GM19043 (cell line): Measurements from ENCODE around the gene CCL7.

Experiments used
- ATAC-seq: cut with Tn5 transposase; IDR thresholded peaks from one replicate; pipeline ENCODE4 v1.9.1; 2021; ENCODE audit warnings: low read depth; ENCODE audit not compliant: unreplicated experiment

CCL7 gene

DNA sequence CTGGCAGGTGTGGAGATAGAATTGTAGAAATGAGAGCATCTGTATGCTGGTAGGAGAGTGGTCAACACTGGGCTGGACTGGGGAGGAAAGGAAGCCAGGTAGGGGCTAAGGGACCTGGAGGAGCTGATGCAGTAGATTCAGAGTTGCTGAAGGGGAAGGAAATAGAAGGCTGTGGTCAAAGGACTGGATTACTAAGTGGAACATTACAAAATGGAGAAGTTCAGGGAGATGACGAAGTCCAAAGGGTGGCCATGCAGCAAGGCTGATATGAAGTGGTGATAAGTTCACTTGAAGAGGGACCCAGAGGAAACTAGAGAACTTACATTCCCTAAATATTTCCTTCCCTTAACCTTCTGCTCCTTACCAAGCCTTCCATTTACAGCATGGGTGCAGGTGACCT lies 23.6 kb upstream of the CCL7 start:
- no peak for ATAC-seq

DNA sequence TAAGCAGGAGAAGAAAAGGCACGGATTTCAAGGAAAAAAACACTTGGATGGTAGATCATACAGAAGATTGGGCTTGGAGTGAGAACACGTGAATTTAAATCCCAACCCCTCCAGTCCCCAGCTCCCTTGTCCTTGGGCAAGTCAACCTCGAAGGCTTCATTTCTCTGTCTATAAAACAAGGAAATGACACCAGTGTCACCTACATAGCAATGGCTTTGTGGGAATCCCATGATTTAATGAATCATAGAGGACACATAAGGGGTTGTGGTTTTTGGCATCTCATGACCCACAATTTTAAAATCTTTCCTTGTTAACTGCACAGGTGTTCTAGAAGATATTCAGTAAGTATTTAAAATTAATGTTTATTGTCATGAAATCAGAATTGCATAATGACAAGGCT lies 23.1 kb upstream of the CCL7 start:
- ATAC-seq: no peak

DNA sequence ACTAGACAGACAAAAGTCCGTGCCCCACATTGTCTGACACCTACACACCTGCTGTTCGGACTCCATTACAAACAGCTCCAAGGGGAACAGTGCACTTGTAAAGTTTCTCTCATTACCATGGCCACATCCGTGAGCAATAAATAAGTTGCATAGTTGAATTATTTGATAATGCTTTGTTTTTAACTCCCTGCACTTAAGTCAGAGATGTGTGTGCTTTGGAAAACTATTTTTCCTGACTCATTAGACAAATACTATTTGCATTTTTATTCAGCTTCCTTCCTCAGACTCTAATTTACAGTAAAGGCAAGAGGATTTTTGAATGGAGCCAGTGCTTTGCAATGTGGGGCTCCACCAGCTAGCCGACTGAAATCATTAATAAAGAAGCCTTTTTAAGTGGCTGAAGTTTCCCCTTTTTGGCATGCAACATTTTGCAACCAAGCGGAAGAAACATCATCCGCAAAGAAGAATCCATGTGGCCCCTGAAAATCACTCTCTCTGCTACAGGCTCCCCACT lies 21.5 kb upstream of the CCL7 start:
- ATAC-seq: no peak

DNA sequence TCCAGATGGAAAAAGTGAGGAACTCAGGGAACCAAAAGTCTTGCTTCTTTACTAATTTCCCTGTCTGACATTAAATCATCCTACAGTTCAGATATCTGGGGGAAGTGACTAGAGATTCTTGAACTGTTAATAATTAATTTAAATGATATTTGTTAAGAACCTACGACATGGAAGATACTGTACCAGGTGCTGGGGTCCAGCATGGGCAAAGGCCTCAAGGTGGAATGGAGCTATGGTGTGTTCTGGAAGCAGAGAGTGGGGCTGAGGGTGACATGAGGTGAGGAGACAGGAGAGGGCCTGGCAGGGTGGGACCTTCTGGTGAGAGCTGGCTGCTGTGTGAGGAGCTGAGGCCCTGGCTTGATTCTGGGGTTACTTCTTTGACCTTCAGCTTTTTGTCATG lies 21.0 kb upstream of the CCL7 start:
- no peak for ATAC-seq

DNA sequence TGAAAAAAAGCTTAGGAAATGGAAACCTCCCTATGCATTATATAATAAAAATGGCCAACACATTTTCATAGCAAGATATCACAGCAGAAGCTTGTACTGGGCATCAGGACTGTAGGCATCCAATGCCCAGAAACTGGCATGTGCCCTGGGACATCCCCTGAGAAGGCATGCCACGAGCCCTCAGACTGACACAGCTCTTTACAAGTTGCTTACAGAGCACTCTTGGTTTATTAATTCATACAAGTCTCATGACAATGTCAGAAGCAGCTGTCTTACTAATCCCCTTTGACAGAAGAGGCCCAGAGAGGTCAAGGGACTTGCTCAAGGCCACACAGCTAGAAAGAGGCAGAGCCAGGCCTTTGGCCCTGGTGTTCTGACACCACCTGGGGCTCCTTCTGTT lies 20.5 kb upstream of the CCL7 start:
- ATAC-seq: no peak

DNA sequence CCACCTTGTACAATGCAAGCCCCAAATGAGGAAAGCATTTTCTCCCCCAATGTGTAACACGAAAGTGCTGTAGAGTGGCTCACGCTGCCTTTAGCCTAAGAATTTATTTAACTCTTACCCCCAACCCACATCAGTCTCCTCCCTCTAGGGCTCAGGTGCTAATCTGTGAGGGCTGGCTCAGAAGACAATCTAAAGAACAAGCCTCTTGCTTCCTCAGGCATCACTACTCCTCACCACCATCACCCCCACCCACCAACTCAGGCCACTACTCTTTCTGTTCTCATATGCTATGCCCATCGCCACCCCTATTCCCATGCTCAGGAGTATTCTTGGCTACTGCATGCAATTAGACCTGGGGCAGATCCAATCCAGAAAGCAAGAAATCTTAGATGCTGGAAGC lies 18.8 kb upstream of the CCL7 start:
- ATAC-seq: no peak

DNA sequence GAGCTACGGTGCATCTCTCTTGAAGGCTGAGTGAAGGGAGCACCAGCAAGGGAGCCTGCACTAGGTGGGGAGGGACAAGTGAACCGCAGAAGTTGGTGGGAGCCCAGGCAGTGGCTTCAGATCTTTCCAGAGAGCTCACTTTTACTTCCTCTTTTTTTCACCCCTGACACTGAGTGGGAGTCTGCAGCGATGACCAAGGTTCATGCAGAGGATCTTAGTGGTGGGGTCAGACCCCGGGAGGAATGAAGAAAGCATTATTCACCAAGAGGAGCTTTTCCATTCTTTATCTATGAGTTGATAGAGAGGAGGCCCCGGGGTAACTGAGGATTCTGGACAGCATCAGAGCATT lies 18.0 kb upstream of the CCL7 start:
- ATAC-seq: no peak

DNA sequence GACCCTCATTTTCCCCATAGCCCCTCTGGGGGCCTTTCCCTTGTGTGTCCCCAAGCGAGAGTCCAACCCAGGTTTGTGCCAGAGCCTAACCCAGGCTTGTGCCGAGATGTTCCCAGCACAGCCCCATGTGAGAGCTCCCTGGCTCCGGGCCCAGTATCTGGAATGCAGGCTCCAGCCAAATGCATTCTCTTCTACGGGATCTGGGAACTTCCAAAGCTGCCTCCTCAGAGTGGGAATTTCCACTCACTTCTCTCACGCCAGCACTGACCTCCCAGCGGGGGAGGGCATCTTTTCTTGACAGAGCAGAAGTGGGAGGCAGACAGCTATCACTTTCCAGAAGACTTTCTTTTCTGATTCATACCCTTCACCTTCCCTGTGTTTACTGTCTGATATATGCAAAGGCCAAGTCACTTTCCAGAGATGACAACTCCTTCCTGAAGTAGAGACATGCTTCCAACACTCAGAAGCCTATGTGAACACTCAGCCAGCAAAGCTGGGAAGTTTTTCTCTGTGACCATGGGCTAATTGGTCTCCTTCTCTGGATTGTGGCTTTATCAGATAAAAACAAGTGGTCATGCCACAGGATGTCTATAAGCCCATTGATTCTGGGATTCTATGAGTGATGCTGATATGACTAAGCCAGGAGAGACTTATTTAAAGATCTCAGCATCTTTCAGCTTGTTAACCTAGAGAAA lies 17.4 kb upstream of the CCL7 start:
- ATAC-seq: no peak

DNA sequence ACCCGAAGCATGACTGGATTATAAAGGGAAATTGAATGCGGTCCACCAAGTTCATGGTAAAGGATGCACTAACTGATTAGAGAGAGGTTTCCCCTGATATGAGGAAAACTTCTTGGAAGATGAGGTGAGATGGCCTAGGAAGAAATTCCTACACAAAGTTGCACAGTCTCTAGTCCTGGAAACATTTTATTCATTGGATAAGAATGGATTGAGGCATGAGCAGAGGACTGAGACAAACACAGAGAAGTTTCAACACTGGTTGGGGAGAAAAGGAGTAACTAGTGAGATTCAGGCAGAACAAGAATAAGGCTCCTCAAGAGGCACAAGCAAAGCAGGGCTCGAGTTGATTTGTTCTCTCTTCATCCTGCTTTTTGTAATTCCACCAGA lies 16.9 kb upstream of the CCL7 start:
- ATAC-seq: no peak

DNA sequence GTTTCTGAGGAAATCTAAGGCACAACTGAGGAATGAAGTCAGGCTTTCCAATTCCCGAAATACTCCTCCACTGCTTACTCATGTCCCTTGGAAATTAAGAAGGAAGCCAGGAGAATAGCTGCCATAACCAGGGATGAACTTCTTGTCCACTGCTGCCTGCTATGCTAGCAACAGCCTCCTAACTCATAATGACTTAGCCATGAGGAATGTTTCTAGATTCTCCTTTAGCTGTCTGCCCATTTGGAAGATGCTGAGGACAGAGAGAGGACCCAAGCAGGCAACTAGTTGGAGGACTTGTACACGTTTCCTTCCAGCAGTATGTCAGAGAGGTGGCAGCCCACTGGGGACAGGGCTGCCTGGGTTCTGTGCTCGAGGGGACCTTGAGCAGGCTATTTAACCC lies 15.9 kb upstream of the CCL7 start:
- ATAC-seq: no peak

DNA sequence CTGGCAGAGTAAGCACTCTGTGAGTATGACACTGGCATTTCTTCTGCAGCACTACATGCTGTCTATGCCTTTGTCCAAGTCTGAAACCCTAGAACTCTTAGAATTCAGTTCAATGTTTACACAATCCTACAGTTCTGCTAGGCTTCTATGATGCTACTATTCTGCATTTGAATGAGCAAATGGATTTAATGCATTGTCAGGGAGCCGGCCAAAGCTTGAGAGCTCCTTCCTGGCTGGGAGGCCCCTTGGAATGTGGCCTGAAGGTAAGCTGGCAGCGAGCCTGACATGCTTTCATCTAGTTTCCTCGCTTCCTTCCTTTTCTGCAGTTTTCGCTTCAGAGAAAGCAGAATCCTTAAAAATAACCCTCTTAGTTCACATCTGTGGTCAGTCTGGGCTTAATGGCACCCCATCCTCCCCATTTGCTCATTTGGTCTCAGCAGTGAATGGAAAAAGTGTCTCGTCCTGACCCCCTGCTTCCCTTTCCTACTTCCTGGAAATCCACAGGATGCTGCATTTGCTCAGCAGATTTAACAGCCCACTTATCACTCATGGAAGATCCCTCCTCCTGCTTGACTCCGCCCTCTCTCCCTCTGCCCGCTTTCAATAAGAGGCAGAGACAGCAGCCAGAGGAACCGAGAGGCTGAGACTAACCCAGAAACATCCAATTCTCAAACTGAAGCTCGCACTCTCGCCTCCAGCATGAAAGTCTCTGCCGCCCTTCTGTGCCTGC lies 15.2 kb upstream of the CCL7 start, which contains the start of gene CCL2:
Gene CCL2 (plus strand): TSS at position 635 of the 730 bp plus-strand sequence. CDS start 65 bp downstream, at position 700.
- no peak for ATAC-seq

DNA sequence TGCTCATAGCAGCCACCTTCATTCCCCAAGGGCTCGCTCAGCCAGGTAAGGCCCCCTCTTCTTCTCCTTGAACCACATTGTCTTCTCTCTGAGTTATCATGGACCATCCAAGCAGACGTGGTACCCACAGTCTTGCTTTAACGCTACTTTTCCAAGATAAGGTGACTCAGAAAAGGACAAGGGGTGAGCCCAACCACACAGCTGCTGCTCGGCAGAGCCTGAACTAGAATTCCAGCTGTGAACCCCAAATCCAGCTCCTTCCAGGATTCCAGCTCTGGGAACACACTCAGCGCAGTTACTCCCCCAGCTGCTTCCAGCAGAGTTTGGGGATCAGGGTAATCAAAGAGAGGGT lies 14.7 kb upstream of the CCL7 start:
- ATAC-seq: no peak

DNA sequence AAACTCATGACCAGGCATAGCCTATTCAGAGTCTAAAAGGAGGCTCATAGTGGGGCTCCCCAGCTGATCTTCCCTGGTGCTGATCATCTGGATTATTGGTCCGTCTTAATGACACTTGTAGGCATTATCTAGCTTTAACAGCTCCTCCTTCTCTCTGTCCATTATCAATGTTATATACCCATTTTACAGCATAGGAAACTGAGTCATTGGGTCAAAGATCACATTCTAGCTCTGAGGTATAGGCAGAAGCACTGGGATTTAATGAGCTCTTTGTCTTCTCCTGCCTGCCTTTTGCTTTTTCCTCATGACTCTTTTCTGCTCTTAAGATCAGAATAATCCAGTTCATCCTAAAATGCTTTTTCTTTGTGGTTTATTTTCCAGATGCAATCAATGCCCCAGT lies 14.2 kb upstream of the CCL7 start:
- no peak for ATAC-seq

DNA sequence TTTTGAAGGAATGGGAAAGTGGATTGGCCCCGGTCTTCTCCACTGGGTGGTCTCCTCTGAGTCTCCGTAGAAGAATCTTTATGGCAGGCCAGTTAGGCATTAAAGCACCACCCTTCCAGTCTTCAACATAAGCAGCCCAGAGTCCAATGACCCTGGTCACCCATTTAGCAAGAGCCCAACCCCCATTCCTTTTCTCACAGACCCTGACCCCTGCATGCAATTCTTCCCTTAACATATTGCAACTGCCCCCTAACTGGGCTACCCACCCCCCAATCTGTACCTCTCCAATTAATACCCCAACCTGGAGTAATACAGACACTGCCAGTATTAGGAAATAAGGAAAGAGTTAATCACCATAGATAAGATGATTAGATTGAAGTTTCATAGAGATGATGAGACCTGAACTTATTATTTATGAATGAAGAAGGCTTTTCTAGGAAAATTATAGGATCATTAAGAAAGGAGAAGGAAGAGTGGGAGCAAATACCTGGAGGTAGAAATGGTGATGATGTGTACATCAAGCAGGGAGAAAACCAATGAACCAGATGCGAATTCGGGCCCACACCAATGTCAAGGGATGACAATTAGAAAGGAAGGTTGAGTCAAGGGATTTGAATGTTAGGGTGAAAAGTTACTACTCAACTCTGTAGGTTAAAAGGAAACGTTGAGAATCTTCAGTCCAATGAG lies 12.6 kb upstream of the CCL7 start:
- no peak for ATAC-seq

DNA sequence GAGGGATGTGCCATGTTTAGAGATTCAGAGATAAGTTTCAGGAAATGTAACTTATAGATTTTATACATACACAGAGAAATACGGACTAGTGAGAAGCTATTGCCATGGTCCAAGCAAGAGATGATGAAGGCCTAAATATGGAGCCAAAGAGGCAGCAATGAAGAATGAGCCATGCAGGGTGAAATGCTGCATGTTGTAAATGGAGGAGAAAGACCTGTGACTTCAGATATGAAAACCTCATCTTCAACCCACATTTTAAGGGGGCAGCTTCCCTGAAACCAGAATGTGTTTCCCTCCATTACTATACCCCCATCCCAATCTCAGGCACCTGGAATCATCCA lies 12.1 kb upstream of the CCL7 start:
- no peak for ATAC-seq

DNA sequence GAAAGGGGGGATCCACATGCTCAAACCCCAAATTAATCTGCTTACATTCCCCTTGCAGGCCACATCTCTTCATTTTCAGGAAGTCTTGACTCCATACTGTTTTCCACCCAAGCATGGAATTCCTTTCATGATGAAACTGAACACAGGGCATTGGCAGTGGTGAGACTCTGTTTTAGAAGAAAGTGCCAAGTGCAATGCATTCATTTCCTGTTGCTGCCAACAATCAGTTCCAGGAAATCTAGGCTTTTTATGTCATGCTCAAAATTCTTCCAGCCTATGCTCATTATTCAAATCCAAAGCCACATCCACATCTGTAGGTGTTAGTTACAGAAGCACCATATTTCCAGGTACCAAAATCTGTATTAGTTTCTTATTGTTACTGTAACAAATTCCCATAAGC lies 10.9 kb upstream of the CCL7 start:
- no peak for ATAC-seq

DNA sequence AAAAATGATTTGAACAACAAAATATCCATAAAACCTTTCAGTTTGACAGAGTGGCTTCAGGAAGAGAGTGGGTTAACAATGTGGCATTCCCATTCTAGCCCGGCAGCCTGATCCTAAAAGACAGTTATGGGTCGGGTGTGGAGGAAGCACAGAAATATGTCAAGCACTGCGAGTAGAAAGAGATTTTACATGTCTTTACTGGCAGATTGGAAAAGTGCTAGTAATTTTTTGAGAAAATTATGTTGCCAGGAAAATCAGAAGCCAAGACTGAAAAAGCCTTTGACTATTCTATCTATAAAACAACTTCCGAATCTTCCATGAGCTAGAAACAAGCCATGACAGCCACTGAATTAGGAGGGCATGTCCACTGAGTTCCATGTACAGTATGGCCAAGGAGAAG lies 9.2 kb upstream of the CCL7 start:
- ATAC-seq: no peak

DNA sequence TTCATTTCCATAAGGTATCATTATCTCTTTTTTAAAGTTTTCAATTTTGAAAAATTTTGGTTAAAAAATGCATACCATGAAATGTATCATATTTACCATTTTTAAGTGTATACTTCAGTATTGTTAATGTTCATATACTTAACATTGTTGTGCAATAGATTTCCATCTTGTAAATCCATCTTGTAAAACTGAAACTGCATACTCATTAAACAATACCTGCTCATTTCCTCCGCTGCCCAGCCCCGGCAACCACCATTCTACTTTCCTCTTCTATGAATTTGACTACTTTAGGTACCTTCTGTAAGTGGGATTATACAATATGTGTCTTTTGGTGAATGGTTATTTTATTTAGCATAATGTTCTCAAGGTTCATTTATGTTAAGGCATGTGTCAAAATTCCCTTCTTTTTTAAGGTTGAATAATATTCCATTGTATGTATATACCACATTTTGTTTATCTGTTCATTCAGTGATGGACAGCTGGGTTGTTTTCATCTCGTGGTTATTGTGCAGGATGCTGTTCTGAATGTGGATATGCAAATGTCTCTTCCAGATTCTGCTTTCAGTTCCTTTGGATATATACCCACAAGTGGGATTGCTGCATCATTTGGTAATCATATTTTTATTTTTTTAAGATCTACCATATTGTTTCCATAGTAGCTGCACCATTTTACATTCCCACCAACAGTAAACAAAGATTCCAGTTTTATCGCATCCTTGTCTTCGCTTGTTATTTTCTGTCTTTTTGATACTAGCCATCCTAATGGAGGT lies 8.3 kb upstream of the CCL7 start:
- no peak for ATAC-seq

DNA sequence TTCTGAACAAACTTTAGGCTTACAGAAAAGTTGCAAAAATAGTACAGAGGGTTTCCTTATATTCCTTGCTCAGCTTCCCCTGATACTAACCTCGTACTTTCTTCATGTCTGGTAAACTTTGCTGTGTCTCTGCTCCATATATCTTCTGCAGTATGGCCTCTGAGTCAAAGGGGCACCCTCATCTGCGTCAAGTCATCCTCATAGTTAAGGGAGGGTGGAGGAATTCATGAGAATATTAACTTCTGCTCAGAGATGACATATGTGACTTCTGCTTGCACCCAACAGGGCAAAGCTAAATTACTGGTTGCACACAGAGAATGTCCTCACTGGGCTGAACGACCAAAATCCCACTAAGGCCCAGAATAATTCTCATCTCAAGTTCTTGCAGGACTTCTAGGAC lies 4.3 kb upstream of the CCL7 start:
- ATAC-seq: no peak

DNA sequence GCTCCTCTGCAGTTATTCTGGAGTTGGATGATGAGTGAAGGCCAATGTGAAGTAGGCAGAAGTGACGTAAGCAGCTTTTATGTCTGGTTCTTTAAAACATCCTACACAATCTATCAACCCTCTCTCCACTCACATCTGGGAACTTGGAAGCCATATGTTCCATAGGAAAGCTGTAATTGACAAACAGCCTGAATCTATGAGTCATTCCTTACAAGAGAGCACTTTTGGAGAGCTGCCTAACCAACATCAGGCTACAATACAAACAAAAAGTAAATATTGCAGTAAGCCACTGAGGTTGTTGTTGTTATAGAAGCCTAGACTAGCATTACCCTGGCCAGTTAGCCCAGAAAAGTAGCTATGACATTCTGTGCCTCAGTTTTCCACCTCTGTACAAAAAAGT lies 5.9 kb downstream of the CCL7 start:
- ATAC-seq: no peak

DNA sequence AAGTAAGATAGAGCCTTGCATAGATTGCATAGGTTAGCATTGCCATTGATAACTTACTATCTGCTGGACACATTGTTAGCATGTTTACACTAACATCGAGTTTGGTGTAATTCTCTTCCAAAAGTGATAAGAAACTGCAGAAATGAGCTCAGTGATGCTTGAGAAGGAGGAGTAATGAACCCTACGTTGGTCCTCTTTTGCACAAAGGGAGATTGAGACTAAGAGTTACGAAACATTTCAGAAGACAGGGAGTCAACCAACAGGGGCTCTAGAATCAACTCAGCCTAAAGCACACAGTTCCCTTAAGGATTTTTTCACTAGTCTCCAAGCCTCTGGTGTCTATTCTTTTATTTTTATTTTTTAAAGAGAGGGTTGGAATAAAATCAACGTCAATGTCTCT lies 6.8 kb downstream of the CCL7 start:
- no peak for ATAC-seq
